H9 (cell line): ENCODE results near the gene NPTXR. TPM values are rescaled to one million over a fixed set of nuclear protein-coding genes. Genes with fewer than 3 reads are reported as not detected.

Source experiments
- DNase-seq: peaks from one replicate; pipeline ENCODE4 v3.0.0-alpha.2; 2017
- H2AFZ ChIP-seq: one replicate; pipeline ENCODE4 v1.6.1; 2013; ENCODE audit warnings: mild to moderate bottlenecking, low read length, control low read depth, moderate library complexity
- H2AK5ac ChIP-seq: 2 replicates; pipeline ENCODE4 v1.6.1; 2013; ENCODE audit warnings: low read length, control low read depth, mixed read lengths; ENCODE audit not compliant: insufficient read length
- H2BK120ac ChIP-seq: one replicate; pipeline ENCODE4 v1.6.1; 2013; ENCODE audit warnings: low read depth, mild to moderate bottlenecking, low read length, control low read depth, inconsistent platforms; ENCODE audit not compliant: poor library complexity, severe bottlenecking
- H2BK12ac ChIP-seq: 2 replicates; pipeline ENCODE4 v1.6.1; 2013; ENCODE audit warnings: low read length, control low read depth, mixed read lengths, low read depth; ENCODE audit not compliant: insufficient read length
- H2BK15ac ChIP-seq: 2 replicates; pipeline ENCODE4 v1.6.1; 2013; ENCODE audit warnings: low read depth, low read length, control low read depth
- H2BK20ac ChIP-seq: one replicate; pipeline ENCODE4 v1.6.1; 2013; ENCODE audit warnings: low read depth, mild to moderate bottlenecking, low read length, control low read depth, inconsistent platforms; ENCODE audit not compliant: poor library complexity, severe bottlenecking
- H2BK5ac ChIP-seq: 2 replicates; pipeline ENCODE4 v1.6.1; 2013; ENCODE audit warnings: low read length, control low read depth, mixed read lengths; ENCODE audit not compliant: insufficient read length
- H3K14ac ChIP-seq: 2 replicates; pipeline ENCODE4 v1.6.1; 2013; ENCODE audit warnings: low read length, control low read depth; ENCODE audit not compliant: insufficient read depth
- H3K18ac ChIP-seq: 2 replicates; pipeline ENCODE4 v1.6.1; 2013; ENCODE audit warnings: low read depth, mild to moderate bottlenecking, mixed read lengths, low read length, control low read depth; ENCODE audit not compliant: insufficient read length
- H3K23ac ChIP-seq: 2 replicates; pipeline ENCODE4 v1.6.1; 2013; ENCODE audit warnings: low read length, control low read depth, mixed read lengths, low read depth; ENCODE audit not compliant: insufficient read length
- H3K23me2 ChIP-seq: 2 replicates; pipeline ENCODE4 v1.6.1; 2013; ENCODE audit warnings: low read depth, mild to moderate bottlenecking, mixed read lengths, low read length, control low read depth; ENCODE audit not compliant: insufficient read length, poor library complexity, severe bottlenecking
- H3K27ac ChIP-seq: 2 replicates; pipeline ENCODE4 v1.5.1; 2013; ENCODE audit warnings: low read length, control low read depth, mixed read lengths, low read depth; ENCODE audit not compliant: insufficient read length
- H3K27me3 ChIP-seq: 2 replicates; pipeline ENCODE4 v1.6.1; 2013; ENCODE audit warnings: low read length, control low read depth, inconsistent platforms; ENCODE audit not compliant: insufficient read depth
- H3K4ac ChIP-seq: 2 replicates; pipeline ENCODE4 v1.6.1; 2013; ENCODE audit warnings: low read depth, mild to moderate bottlenecking, control low read depth, inconsistent platforms, low read length, moderate library complexity
- H3K4me1 ChIP-seq: 2 replicates; pipeline ENCODE4 v1.6.1; 2013; ENCODE audit warnings: low read length, control low read depth, inconsistent platforms; ENCODE audit not compliant: insufficient read depth
- H3K4me2 ChIP-seq: 2 replicates; pipeline ENCODE4 v1.6.1; 2013; ENCODE audit warnings: low read length, control low read depth, mixed read lengths; ENCODE audit not compliant: insufficient read length, insufficient read depth
- H3K56ac ChIP-seq: 2 replicates; pipeline ENCODE4 v1.6.1; 2013; ENCODE audit warnings: low read depth, mild to moderate bottlenecking, mixed read lengths, low read length, control low read depth; ENCODE audit not compliant: insufficient read length
- H3K79me1 ChIP-seq: 2 replicates; pipeline ENCODE4 v1.6.1; 2013; ENCODE audit warnings: low read depth, mild to moderate bottlenecking, moderate library complexity, low read length, control low read depth, inconsistent platforms; ENCODE audit not compliant: insufficient read depth, poor library complexity, severe bottlenecking
- H3K79me2 ChIP-seq: 2 replicates; pipeline ENCODE4 v1.6.1; 2013; ENCODE audit warnings: low read length, control low read depth, inconsistent platforms; ENCODE audit not compliant: insufficient read depth
- H3K9ac ChIP-seq: 2 replicates; pipeline ENCODE4 v1.6.1; 2013; ENCODE audit warnings: low read length, control low read depth, mixed read lengths; ENCODE audit not compliant: insufficient read length; ENCODE audit errors: extremely low read depth
- H3K9me3 ChIP-seq: one replicate; pipeline ENCODE4 v1.6.1; 2013; ENCODE audit warnings: low read depth, low read length, inconsistent platforms; ENCODE audit not compliant: control insufficient read depth
- H3T11ph ChIP-seq: one replicate; pipeline ENCODE4 v1.6.1; 2013; ENCODE audit warnings: mild to moderate bottlenecking, low read length, control low read depth, inconsistent platforms
- H4K20me1 ChIP-seq: one replicate; pipeline ENCODE4 v1.6.1; 2013; ENCODE audit not compliant: control insufficient read depth, insufficient read length, insufficient read depth
- H4K5ac ChIP-seq: 2 replicates; pipeline ENCODE4 v1.6.1; 2013; ENCODE audit warnings: low read depth, mild to moderate bottlenecking, mixed read lengths, low read length, control low read depth; ENCODE audit not compliant: insufficient read length
- H4K8ac ChIP-seq: replicated peaks from 2 replicates; pipeline ENCODE4 v1.6.1; 2013; ENCODE audit warnings: low read length, control low read depth, mixed read lengths, low read depth; ENCODE audit not compliant: insufficient read length
- H4K91ac ChIP-seq: 2 replicates; pipeline ENCODE4 v1.6.1; 2013; ENCODE audit warnings: low read depth, mild to moderate bottlenecking, moderate library complexity, mixed read lengths, low read length, control low read depth; ENCODE audit not compliant: insufficient read length
- H3K27ac Mint-ChIP-seq, 3 experiments: 2 replicates in 2 of 3; 3 replicates in 1 of 3; pipeline ENCODE4 v1.8.0; 2020 to 2021; ENCODE audit warnings: mixed read lengths in 3 of 3, mild to moderate bottlenecking in 1 of 3, moderate library complexity in 1 of 3
- H3K27me3 Mint-ChIP-seq: 2 replicates; pipeline ENCODE4 v1.8.0; 2021; ENCODE audit warnings: low read depth, mild to moderate bottlenecking, moderate library complexity, mixed read lengths
- H3K36me3 Mint-ChIP-seq, 3 experiments: 2 replicates in 2 of 3; 3 replicates in 1 of 3; pipeline ENCODE4 v1.8.0; 2020 to 2021; ENCODE audit warnings: low read depth in 3 of 3, mixed read lengths in 3 of 3; ENCODE audit not compliant: insufficient read depth in 1 of 3
- H3K4me1 Mint-ChIP-seq, 2 experiments: 2 replicates each; pipeline ENCODE4 v1.8.0; 2020; ENCODE audit warnings: mixed read lengths in 2 of 2
- H3K4me3 Mint-ChIP-seq, 2 experiments: 2 replicates in 1 of 2; 3 replicates in 1 of 2; pipeline ENCODE4 v1.8.0; 2020 to 2021; ENCODE audit warnings: mild to moderate bottlenecking in 2 of 2, mixed read lengths in 2 of 2, moderate library complexity in 1 of 2
- H3K9me3 Mint-ChIP-seq, 2 experiments: 2 replicates in 1 of 2; 3 replicates in 1 of 2; pipeline ENCODE4 v1.8.0; 2020; ENCODE audit warnings: mild to moderate bottlenecking in 2 of 2, mixed read lengths in 2 of 2, moderate library complexity in 1 of 2
- WGBS: extraction: QIAGEN DNeasy Blood & Tissue Kit; methylation state at CpG from one replicate; pipeline ENCODE4 v1.1.7; 2013; ENCODE audit warnings: missing lambda C conversion rate, low lambda C conversion rate, mixed read lengths; ENCODE audit not compliant: insufficient read length; ENCODE audit errors: extremely low coverage; 5-methylcytosine and 5-hydroxymethylcytosine counted together
- total RNA-seq: library from RNA; stranded (reverse); gene quantifications from 2 replicates; pipeline ENCODE4 v1.2.1, GENCODE V29; 2021
- TF ChIP-seq, protein P1 (sequence below): fragments of 200-600 bp; sonication (generic); conservative IDR thresholded peaks from 3 replicates; pipeline ENCODE4 v1.8.0; 2021; ENCODE audit warnings: antibody characterized with exemption, mild to moderate bottlenecking

NPTXR gene
- total RNA-seq, 1 experiment from 2014 or later: 8.1 TPM

DNA sequence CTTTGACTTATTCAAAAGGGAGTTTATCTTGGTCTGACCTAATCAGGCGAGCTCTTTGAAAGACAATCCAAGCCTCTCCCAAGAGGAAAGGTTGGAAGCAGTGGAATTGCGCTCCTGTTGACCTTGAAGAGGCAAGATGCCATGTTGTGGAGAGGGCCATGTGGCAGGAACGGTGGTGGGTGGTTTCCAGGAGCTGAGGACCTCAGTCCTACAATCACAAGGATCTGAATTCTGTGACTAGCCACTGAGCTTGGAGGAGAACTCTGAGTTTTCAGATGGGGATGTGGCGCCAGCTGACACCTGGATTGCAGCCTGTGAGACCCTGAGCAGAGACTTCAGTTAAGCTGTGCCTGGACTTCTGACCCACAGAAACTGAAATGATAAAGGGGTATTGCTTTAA lies 34.2 kb upstream of the NPTXR start:
- no peak for DNase-seq
- no peaks in the 10 kb centered on the region for H3K9me3 ChIP-seq
- TF ChIP-seq, protein P1, sequence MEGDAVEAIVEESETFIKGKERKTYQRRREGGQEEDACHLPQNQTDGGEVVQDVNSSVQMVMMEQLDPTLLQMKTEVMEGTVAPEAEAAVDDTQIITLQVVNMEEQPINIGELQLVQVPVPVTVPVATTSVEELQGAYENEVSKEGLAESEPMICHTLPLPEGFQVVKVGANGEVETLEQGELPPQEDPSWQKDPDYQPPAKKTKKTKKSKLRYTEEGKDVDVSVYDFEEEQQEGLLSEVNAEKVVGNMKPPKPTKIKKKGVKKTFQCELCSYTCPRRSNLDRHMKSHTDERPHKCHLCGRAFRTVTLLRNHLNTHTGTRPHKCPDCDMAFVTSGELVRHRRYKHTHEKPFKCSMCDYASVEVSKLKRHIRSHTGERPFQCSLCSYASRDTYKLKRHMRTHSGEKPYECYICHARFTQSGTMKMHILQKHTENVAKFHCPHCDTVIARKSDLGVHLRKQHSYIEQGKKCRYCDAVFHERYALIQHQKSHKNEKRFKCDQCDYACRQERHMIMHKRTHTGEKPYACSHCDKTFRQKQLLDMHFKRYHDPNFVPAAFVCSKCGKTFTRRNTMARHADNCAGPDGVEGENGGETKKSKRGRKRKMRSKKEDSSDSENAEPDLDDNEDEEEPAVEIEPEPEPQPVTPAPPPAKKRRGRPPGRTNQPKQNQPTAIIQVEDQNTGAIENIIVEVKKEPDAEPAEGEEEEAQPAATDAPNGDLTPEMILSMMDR: no peak
- H2BK12ac ChIP-seq: no peak overlapping the region
- H3K23ac ChIP-seq: no peak overlapping the region
- Mint-ChIP-seq H3K27ac (no peak overlapping the region; a peak in 1 of 7 replicates), H3K36me3 (no peaks in the 10 kb centered on the region; a peak in 1 of 7 replicates), H3K27me3 (peaks cover 43% of the 10 kb centered on the region), H3K4me3 (no peak overlapping the region), H3K9me3 (no peaks in the 10 kb centered on the region; a peak in 1 of 5 replicates), H3K4me1 (peaks cover 22 to 25% of the 10 kb centered on the region in 2 experiments)
- no peak overlapping the region for H3K27ac ChIP-seq
- no peak overlapping the region for H2BK5ac ChIP-seq
- no peak overlapping the region for H4K5ac ChIP-seq
- H2BK20ac ChIP-seq: no peak overlapping the region
- H3K4me1 ChIP-seq: peaks cover 5% of the 10 kb centered on the region; the same call in 1 of the 2 replicates
- no peaks in the 10 kb centered on the region for H3K79me1 ChIP-seq
- no peak overlapping the region for H3K56ac ChIP-seq
- H3K79me2 ChIP-seq: no peaks in the 10 kb centered on the region
- H3K9ac ChIP-seq: no peak overlapping the region
- H3K4me2 ChIP-seq: no peak overlapping the region
- WGBS: no CpG with 5 or more reads among the region's 4 CpGs
- H4K91ac ChIP-seq: no peak overlapping the region
- H4K20me1 ChIP-seq: no peaks in the 10 kb centered on the region
- no peak overlapping the region for H4K8ac ChIP-seq
- H3K4ac ChIP-seq: no peak overlapping the region
- no peaks in the 10 kb centered on the region for H3K23me2 ChIP-seq
- H2BK15ac ChIP-seq: no peak overlapping the region
- no peak overlapping the region for H2BK120ac ChIP-seq
- H2AK5ac ChIP-seq: no peak overlapping the region
- H3K14ac ChIP-seq: no peak overlapping the region
- no peak overlapping the region for H3K18ac ChIP-seq
- H3T11ph ChIP-seq: no peak overlapping the region
- H3K27me3 ChIP-seq: no peaks in the 10 kb centered on the region
- H2AFZ ChIP-seq: no peak overlapping the region
